ENCODE measurements around the gene SKIC8. TPM values are rescaled to one million over a fixed set of nuclear protein-coding genes. Genes with fewer than 3 reads are reported as not detected.

The SKIC8 gene
- total RNA-seq, 1 experiment from 2014 or later, result 55.5 TPM

DNA sequence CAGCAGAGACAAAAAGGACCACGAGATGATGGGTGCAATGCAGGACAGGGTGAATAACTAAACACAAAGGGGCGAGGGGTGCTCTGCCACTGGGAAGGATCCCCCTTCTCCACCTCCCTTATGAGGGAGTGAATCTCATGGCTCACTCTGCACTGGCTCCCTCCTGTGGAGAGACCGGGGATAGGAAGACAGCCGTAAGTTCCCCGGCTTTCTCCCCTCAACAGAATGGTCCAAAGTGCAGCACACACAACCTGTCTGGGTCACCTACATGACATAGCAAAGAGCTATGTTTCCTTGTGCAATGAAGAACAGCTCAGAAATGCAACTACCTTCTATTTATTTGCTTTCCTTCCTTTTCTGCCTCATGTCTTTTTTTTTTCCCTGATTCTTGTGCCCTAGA lies 57.3 kb downstream of the SKIC8 start:
- H3K4me1 ChIP-seq (ENCODE audit: insufficient read depth, low read length, poor library complexity, severe bottlenecking), result no peaks in the 10 kb centered on the region
- no peak overlapping the region for H3K4me3 ChIP-seq (ENCODE audit: low read depth, low read length, poor library complexity, severe bottlenecking)
- BruUV-seq (replicated peaks), result no TSS peak
- H3K27ac ChIP-seq (ENCODE audit: low read depth, low read length, poor library complexity, severe bottlenecking), result no peak overlapping the region
- no peaks in the 10 kb centered on the region for H3K9me3 ChIP-seq (ENCODE audit: low read depth, low read length, poor library complexity, severe bottlenecking)
- ChIA-PET POLR2A (ENCODE audit: low non-redundant PET) (no interaction called here), CTCF (interaction anchor here (0.5 to 1.1 kb wide), 2 partner anchors 119 to 129 kb away, joined by 3 read pairs; no protein-coding TSS in a partner anchor)
- H3K27me3 ChIP-seq (replicated peaks; ENCODE audit: insufficient read depth, low read depth, low read length, poor library complexity), result no peaks in the 10 kb centered on the region
- TF ChIP-seq EZH2 (IDR thresholded peaks at IDR 0.05; ENCODE audit: borderline replicate concordance, low read depth, low read length, poor library complexity, severe bottlenecking), result no peak
- peak; percentile 65 for TF ChIP-seq CTCF (conservative IDR thresholded peaks at IDR 0.05; ENCODE audit: low read depth, low read length)
- intact Hi-C loops (cut with micrococcal nuclease; ENCODE audit: unreplicated experiment), result loop anchor here (2.0 to 5.0 kb wide), 2 partner anchors 45 to 283 kb away; no protein-coding TSS in a partner anchor
- no peaks in the 10 kb centered on the region for H3K36me3 ChIP-seq (ENCODE audit: insufficient read depth, low read length, poor library complexity, severe bottlenecking)
- peak; percentile 47 for DNase-seq (ENCODE audit: low spot score)

DNA sequence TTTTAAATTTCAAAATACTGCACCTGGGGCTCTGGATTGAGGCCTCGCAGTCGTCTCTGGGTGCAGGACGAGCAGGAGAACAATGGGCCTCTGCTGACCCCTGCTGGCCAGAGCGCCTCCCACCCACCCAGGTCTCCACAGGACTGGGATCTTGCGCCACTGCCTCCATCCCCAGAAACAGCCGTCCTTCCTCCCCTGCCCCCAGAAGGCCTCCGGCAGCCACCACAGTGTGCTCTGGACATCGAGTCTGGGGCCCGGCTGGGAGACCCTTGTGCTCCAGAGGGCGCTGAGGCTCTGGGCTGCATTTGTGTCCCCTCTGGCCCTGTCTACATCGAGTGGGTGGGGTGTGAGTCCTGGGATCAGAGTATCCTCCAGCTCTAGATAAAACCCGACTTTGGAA lies 58.4 kb downstream of the SKIC8 start:
- POLR2A ChIA-PET (ENCODE audit: low non-redundant PET), result no interaction called here
- peak; percentile 80 for DNase-seq (ENCODE audit: low spot score)
- TF ChIP-seq CTCF (conservative IDR thresholded peaks at IDR 0.05; ENCODE audit: low read depth, low read length) (peak; percentile 87), EZH2 (IDR thresholded peaks at IDR 0.05; ENCODE audit: borderline replicate concordance, low read depth, low read length, poor library complexity, severe bottlenecking) (no peak)

DNA sequence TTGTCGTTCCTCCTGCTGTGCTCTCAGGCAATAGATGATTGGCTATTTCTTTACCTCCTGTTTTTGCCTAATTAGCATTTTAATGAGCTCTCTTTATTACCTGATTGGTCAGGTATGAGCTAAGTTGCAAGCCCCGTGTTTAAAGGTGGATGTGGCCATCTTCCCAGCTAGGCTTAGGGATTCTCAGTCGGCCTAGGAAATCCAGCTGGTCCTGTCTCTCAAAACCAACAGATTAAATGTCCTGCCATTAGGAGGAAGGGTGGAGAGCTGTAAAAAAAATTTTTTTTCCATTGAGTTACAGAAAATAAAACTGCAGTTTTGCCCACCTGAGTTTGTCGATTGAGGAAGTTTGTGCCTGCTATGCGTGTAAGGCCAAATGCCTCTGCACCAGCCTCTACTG lies 59.6 kb downstream of the SKIC8 start:
- no peak for TF ChIP-seq CTCF (conservative IDR thresholded peaks at IDR 0.05; ENCODE audit: low read depth, low read length)
- TF ChIP-seq EZH2 (IDR thresholded peaks at IDR 0.05; ENCODE audit: borderline replicate concordance, low read depth, low read length, poor library complexity, severe bottlenecking), result no peak
- intact Hi-C loops (cut with micrococcal nuclease; ENCODE audit: unreplicated experiment), result loop anchor here (5.0 kb wide), 1 partner anchor 43 kb away; no protein-coding TSS in a partner anchor
- Histone ChIP-seq H3K27ac (ENCODE audit: low read depth, low read length, poor library complexity, severe bottlenecking) (no peak overlapping the region), H3K4me1 (ENCODE audit: insufficient read depth, low read length, poor library complexity, severe bottlenecking) (no peaks in the 10 kb centered on the region), H3K27me3 (replicated peaks; ENCODE audit: insufficient read depth, low read depth, low read length, poor library complexity) (no peaks in the 10 kb centered on the region), H3K36me3 (ENCODE audit: insufficient read depth, low read length, poor library complexity, severe bottlenecking) (no peaks in the 10 kb centered on the region), H3K4me3 (ENCODE audit: low read depth, low read length, poor library complexity, severe bottlenecking) (no peak overlapping the region), H3K9me3 (ENCODE audit: low read depth, low read length, poor library complexity, severe bottlenecking) (no peaks in the 10 kb centered on the region)
- POLR2A ChIA-PET (ENCODE audit: low non-redundant PET), result interaction anchor here (0.6 kb wide), 1 partner anchor 90 kb away, joined by 14 read pairs; no protein-coding TSS in a partner anchor
- DNase-seq (ENCODE audit: low spot score), result no peak
- CTCF ChIA-PET, result interaction anchor here (0.8 to 1.9 kb wide), 3 partner anchors 63 to 132 kb away, joined by 3 to 5 read pairs (median 4); no protein-coding TSS in a partner anchor
- BruUV-seq (replicated peaks), result no TSS peak

More for the DNA sequence above, 58.4 kb downstream of the SKIC8 start:
- no peaks in the 10 kb centered on the region for H3K36me3 ChIP-seq (ENCODE audit: insufficient read depth, low read length, poor library complexity, severe bottlenecking)
- CTCF ChIA-PET, result interaction anchor here (0.6 to 1.9 kb wide), 6 partner anchors 15 to 202 kb away, joined by 3 to 5 read pairs (median 3); no protein-coding TSS in a partner anchor
- no TSS peak for BruUV-seq (replicated peaks)
- intact Hi-C loops (cut with micrococcal nuclease; ENCODE audit: unreplicated experiment), result loop anchor here (1.0 to 5.0 kb wide), 3 partner anchors 44 to 128 kb away; no protein-coding TSS in a partner anchor
- H3K9me3 ChIP-seq (ENCODE audit: low read depth, low read length, poor library complexity, severe bottlenecking), result no peaks in the 10 kb centered on the region
- H3K27ac ChIP-seq (ENCODE audit: low read depth, low read length, poor library complexity, severe bottlenecking), result no peak overlapping the region
- no peaks in the 10 kb centered on the region for H3K27me3 ChIP-seq (replicated peaks; ENCODE audit: insufficient read depth, low read depth, low read length, poor library complexity)
- H3K4me1 ChIP-seq (ENCODE audit: insufficient read depth, low read length, poor library complexity, severe bottlenecking), result no peaks in the 10 kb centered on the region
- H3K4me3 ChIP-seq (ENCODE audit: low read depth, low read length, poor library complexity, severe bottlenecking), result no peak overlapping the region

All from A673 (cell line).